Activated T-helper 1 cell treated with Interleukin-2 at 50 U/mL for 16 hours (primary cell): ENCODE measurements around the gene RARA.

Source experiments
- DNase-seq: peaks from one replicate; pipeline ENCODE4 v3.0.0-alpha.2; 2020; ENCODE audit warnings: low read depth

The RARA gene

DNA sequence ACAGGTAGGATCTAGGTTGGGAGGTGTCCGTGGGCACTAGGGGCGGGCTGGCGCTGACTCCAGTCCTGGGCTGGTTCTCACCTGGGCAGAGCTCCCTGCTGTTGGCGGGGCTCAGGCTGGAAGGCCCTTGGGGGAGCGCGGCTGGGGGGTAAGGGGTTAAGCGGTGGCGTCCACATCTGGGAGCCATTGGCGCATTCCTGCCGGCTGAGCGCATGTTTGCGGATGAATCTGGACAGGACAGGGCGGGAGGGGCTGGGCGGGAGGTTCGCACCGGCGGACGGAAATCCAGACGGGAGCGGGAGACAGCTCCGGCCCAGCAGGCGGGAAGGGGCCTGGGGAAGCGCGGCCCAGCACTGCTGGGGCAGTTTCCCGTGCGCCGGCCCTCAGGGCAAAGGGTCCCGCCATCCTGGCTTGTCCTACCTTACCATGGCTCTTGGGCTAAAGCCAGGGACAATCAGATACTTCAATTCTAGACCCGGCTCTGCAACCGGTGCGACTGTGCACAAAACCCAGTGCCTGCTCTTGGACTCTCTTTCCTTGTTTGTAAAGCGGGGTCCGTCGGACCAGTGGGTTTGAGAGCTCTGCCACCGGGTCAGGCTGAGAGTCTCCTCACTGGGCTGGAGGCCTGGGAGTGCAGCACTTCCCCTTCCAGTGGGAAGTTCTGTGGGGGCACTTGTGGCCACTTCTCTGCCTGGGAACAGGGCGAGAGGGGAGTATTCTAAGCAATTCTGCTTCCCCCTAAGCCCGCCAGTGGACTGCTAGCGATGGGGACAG lies 7.8 kb downstream of the RARA start:
- no peak for DNase-seq

DNA sequence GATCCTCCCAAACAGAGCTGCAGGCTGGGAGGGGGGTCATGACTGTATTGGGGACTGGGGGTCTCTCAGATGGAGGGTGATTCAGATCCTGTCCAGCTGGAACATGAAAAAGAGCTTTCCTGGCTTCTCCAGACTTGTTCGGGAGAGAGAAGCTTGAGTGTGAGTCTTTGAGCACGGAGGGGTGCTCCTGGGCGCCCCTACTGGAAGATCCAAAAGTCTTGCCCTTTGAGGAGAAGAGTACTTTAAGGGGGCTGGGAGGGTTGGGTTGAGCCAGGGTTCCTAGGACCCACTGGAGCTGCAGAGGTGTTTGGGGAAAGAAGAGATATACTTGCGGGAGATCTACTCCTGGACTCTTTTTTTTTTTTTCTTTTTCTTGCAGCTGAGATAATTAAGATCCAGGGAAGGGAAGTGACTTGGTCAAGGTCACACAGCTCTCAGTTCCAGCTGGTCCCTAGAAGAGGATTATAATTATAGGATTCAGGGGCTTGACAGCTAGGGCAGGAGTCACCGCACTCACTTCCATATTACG lies 8.4 kb downstream of the RARA start:
- no peak for DNase-seq

DNA sequence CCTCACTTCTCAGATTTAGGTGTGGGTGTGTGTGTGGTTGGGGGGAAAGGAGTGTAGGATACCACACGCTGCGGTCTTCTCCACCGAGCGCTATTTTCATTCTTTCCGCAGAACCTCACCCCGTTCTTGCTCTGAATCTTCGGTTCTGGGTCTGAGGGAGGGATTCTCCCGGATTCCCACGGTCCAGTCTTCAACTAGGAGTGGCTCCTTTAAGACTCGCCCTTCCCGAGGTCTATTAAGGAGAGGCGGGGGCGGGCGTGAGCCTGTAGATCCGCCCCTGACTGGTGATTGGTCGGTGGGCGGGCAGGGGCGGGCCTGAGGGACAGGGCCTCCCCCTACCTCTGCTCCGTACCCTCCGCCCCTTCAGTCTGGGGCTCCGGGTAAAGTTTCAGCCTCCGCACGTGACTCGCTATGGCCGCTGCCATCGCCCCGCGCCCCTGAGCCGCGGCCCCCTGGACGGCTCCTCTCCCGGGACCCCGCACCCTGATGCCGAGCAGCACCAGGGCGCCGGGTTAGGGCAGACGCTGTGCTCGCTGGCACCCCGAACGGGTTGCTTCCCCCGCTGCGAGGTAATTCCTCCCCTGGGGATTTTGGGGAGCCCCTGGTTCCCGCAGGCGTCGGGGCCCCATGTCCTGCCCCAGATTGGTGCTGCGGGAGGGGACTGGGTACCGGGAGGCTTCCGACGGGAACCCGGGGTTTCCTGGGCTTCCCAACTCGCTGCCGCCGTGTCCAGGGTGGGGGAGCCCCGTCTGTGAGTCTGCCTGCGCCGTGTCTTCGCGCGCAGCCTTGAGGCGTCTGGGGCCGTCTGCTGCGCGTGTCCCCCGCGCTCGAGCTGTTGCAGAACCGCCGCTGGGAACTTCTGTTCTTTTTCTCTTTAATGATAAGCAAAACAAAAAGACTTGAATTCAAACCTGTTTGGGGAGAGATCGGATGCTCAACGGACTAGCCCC lies 9.2 kb downstream of the RARA start:
- DNase-seq = peak; percentile 86

DNA sequence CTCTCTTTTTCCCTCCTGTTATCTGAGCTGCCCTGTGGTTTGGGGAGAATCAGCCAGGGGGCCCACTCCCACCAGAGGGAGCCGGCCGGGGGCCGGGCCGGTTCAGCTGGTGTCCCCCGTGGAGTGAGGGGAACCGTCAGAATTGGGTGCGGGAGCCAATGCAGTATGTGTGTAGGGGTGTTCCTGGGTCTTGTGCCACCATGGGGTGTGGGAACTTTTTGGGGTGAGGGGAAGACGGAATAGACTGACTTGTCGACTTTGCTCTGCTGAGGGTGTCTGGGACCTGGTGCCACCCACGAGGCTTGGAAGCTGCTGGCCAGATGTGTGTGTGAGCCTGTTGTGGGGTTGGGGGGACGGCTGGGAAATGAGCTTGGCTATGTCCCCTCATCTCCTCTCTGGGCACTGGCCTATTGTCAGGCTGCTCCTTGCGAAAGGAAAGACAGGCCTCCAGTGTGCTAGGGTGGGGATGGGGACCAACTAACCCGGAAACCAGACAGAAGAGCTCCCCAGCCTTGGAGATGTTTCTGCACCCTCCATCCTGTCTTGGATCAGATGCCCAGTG lies 9.9 kb downstream of the RARA start:
- no peak for DNase-seq

DNA sequence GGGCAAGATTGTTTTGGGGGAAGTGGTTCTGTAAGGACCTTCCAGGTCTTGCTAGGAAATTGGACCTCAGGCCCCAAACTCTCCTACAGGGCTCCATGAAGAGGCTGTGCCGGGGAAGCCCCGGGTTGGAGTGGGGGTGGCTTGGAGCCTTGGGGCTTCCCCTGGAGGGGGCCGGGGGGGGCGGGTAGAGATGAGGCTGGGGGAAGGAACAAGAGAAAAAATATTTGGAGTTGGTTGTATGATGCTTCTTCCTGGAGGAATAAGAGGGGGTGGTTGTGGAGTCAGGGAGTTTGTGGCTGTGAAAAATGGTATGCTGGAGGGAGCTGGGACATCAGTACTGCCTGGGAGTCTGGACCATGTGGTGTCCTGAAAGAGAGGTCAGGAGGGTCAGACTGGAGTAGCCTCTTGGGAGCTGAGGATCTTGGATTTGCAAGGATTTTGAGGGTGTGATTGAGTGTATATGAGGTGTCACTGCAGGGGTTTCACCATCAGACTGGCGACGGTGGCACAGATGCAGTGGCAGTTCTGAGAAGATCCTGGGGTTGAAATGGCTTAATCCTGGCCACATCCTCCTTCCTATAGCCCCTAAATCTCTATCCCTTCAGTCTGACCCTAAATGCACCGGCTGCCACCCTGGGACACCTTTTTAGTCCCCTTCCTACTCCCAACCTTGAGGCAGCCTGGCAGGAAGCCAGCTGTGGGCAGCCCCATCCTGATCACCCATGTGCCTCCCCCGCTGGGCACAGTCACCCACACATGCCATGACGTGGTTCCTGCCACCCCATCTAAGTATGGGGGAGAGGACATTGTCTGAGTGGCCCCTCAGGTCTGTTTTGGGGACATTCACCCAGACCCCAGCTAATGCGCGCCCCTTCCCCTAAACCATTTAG lies 10.9 kb downstream of the RARA start:
- DNase-seq = peak; percentile 74

DNA sequence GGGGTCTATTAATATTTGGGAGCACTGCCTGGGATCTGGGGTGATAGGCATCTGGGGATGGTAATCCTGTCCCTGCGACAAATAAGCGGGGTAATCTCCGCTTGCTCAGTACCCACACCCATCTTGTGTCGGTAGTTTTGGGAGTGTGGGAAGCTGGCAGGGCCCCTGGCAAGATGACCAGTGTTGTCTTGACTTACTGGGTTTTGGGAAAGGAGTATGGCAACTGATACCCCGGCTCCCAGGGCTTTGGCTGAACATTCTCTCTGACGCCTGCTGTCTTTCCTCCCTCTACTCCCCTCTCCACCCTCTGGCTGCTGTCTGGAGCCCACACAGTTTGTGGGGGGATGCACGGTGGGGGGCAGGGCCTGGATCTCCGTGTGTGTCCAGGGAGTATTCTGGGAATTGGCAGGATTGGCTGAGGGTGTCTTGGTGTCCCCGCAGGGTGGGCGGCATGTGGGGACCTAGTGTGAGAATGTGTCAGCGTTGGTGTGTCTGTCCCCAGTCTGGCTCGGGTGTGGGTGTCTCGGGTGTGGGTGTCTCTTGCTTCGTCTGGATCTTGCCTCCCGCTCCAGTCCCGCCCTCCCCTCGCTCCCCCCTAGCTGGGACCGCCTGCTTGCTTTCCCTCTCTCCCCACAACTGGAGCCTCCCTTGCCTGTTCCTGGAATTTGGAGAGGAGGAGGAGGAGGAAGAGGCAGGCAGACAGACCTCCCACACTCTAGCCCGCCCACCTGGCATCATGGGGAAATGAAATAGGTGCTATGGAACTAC lies 12.0 kb downstream of the RARA start:
- DNase-seq = no peak

DNA sequence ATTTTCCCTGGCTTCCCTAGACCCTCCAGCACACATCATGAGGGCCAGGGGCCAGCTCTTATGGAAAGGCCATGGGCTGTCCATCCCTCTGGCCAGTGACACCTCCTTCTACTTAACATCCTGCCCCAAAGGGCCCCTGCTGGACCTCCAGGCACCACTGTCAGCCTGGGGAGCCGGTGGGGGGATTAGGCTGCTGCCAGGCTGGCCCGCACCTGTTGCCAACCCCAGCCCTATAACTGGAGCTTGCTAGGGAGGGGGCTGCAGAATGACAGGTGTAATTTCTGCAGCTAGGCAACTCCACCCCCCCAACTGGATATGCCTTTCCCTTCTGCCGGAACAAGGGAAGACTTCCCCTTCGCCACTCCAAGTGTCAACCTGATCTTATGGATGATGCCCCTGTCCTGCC lies 12.5 kb downstream of the RARA start:
- DNase-seq = no peak

DNA sequence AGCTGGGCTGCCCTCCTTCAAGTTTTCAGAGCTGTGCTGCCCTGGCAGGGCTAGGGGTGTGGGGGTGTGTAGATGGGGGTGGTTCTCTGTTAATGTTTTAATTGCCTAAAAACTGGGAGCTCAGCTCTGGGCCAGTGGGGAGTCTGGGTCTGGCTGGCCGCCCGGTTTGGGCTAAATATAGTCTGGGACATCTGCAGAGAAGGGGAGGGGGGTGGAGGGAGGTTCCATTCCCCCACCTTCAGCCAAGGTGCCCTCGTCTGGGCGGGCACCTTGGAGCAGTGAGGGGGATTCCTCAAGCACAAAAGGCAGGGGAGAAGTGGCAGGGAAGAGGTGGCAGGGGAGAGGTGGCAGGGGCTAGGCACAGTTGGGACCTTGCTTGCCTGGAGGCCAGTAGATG lies 13.0 kb downstream of the RARA start:
- DNase-seq = no peak

DNA sequence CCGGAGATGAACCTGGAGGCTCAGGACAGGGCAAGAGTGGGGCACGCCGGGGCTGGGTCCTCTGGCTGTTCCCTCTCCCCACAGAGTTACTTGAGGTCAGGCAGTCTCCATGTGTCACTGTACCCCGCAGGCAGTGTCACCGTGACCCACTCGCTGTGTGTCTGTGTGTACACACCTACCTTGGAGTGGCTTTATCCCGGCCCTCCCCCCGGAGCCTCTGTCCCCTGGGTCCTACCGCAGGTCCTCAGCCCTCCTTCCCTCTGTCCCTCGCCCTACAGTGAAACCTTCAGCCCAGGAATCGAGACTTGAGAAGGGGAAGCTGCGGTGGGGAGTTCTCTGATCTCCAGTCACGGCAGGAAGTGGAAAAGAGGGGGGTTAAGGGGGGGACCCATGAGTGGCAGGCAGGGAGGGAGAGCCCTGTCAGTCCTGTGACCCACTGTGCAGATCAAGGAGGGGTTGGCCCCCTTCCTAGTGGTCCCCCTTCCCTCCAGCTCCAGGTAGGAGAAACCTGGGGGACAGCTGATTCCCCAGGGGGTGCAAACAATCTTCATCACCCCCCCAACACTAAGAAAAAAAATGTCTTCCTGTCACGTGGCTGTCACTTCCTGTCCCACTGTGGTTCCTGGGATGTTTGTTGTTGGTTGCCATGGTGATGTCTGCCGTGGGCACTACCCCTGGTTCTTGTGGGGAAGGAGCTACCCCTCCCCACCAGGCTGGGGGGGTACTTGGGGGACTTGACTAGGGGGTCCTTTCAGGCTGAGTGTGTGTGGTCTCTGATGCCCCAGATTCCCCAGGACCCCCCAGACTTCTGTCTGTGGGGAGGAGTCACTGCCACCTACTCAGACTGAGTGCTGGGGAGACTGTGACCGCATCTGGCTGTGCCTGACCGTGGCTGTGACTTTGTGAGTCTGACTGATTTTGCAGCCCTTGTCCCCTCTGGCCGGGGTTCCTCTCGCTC lies 13.7 kb downstream of the RARA start:
- DNase-seq = peak; percentile 77

DNA sequence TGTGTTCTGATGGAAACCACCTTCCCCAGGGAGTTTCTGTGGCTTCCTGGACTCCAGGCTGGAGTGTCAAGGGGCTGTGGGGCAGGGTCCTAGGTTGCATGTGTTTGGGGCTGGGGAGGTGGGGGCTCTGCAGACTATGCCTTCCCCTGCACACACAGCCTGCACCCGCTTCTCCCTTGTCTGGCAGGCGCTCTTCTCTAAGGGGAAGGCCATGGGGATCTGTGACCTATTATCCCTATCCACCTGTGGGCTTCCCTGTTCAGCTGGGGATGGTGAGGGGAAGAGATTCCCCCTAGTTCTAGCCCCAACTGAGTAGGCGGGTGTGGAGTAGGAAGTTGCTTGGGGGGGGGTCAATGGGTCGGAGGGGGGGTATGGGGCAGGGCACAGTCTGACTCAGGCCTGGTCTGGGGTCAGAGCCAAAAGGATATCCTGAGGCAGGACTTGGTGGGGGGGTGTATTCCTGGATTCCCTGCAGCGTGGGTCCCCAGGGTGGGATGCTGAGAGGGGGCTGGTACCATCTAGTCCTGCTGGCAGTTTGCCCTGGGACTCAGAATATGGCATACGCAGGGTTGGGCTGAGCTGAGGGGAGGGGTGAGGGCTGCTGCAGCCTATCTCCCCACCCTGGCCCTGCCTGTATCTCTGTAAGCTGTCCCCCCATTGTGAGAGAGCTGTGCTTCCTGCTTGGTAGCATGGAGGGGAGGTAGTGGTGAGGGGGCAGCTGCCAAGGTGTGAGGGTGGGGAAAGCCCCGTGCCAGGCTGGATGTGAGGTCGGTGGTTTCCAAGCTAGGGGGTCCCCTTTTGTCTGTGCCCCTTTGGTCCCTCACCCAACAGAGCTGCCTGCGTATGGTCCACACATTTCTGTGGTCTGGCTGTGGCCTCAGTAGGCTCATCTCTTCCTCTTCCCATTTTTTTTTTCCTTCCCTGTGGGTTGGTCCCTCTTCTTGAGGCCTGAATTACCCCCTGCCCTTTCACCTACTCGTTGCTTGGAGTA lies 14.7 kb downstream of the RARA start:
- peak; percentile 57 for DNase-seq

DNA sequence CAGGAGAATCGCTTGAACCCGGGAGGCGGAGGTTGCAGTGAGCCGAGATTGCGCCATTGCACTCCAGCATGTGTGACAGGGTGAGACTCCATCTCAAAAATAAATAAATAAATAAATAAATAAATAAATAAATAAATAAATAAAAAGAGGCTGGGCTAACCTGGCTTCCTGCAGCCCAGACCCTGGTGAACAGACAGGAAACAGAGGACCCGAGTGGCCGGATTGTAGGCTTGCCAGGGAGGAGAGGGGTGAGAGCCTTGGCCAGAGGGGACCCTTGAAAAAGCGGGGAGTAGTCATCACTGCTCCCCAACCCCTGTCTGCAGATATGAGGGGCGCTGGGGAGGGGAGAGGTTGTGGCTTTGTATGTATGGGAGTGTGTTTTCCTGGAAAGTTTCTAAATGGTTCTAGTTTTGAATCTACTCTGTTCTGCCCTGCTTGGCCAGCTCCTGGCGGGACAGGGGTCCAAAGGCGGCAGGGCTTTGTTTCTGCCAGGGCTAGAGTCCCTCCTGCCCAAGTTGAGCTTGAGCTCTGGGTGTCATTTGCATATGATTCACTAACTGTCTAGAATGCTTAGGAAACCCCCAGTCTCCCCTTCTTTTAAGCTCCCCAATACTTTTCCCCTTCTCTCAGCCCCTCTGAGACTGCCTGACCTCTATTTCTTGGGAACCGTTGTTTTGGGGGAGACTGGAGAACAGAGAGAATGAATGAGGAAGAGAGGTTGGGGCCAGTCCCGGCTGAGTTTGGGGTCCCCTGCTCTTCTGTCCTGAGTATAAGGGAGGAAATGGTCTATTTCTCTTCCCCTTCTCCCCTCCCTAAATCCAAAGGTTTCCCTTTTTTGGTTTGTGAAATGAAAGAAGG lies 16.4 kb downstream of the RARA start:
- no peak for DNase-seq

DNA sequence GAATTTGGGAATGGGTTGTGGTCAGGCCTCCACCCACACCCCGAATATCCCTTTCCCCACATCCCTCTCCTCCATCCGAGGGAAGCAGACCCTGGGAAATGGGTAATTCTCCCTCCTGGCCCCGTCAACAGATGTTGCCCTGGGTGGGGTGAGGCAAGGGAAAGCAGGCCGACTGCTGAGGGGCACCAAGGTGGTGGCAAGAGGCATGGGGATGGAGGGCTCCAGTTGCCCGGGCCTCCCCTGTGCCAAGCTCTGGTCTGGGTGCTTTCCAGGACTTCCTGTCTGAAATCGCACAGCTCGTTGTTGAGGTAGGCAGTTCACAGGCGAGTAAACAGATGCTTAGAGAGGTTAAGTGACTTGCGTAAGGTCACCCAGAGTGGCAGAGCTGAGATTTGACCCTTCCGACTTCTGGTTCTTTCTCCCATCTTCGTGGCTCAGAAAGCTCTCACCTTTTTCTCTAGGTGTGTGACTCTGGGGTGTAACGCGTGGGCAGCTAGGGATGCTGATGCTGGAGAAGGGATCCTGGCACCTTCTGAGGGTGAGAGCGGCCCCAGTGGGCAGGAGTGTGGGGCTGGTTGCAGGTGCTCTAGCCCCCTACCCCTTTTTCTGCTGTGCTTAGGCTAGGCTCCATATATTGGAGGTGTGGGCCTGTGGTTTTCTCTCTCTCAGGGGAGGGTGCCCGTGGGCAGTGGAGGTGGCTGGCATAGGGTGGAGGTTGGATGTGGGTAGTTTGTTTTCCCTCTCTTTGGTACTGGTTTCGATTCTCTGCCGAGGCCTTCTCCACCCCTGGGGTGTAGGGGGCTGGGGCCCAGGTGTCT lies 17.2 kb downstream of the RARA start:
- DNase-seq = peak; percentile 38

DNA sequence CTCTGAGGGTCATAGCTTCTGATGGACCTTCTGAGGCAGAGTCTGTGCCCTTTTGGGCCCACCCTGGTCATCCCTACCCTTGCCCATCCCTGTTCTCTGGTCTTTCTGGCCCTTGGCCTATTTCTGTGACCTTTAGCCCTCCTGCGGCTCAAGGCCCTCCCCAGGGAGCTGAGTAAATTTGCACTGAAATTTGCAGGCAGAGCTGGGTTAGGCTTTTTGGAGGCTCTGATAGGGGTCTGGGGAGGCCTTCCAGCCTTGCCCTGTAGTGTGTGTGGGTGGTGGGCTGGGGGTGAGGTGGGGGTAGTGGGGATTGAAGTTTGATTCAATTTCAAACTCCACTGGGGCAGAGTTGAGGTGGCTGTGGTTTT lies 17.8 kb downstream of the RARA start:
- DNase-seq = no peak

DNA sequence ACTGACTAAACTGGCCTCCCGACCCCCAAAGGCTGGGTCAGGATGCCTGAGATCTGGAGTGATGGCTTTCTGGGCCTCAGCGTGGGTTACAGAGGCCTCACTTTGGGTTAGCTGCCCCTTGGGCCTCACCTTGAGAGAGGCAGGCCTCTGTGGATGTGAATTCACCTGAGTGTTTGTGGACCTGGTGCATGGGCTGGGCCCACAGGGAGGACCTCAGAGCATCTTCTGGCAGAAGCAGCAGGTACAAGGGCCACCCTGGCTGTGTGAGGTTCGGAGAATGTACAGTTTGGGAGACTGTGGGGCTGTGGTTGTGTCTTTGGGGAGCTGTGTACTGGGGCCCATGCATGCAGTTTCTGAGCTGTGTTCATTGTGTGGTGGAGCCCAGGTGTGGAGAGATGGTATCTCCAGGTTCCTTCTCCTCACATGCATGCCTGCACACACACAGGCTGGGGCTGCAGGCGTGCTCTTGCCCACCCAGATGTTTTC lies 18.3 kb downstream of the RARA start:
- no peak for DNase-seq

DNA sequence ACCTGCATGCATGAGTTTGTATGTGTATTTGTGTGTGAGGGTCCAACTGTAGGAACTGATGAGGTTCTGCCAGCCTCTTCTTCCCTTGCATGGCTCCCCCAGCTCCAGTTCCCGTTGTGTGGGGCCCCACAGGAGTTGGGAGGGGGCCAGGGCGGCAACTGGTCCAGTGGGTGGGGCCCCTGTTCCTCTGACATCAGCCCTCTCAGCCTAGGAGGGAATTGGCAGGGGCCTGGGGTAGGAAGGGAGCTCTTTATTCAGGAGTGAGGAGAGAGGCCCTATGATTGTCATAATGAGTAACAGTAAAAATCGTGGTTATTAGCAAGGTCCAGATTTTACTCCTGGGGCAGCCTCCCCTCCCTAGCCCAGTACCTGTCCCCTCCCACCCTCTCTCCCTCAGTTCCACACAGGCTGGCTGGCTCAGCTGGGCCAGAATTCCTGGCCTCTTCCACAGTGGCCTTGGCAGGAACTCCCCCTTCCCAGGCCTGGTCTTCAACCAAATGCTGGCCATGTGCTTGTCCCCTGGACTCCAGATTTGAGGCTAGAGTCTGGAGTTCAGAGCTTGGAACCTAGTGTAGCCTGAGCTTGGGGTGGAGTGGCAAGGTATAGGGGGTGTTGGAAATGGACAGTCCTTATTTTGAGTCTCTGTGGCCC lies 18.9 kb downstream of the RARA start:
- DNase-seq = no peak

DNA sequence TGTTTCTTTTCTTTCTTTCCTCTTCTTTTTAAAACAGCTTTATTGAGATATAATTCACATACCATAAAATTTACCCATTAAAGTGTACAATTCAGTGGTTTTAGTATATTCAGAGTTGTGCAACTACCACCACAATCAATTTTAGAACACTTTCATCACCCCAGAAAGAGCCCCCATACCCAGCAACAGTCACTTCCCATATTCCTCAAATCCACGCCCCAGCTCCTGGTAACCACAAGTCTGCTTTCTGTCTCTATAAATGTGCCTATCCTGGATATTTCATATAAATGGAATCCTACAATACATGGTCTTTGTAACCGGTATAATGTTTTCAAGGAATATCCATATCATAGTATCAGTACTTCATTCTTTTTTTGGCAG lies 19.4 kb downstream of the RARA start:
- DNase-seq = no peak
